HepG2 (cell line): ENCODE results near the gene PRDX2. TPM values are rescaled to one million over a fixed set of nuclear protein-coding genes. Genes with fewer than 3 reads are reported as not detected.

Experiments
- FOSL2 ChIP-seq: sonication (generic); formaldehyde crosslinking; IDR thresholded peaks from 2 replicates; pipeline ENCODE4 v1.4.0; 2020; ENCODE audit warnings: missing genetic modification reagents
- KDM6A ChIP-seq: IDR thresholded peaks from 2 replicates; pipeline ENCODE4 v1.6.1; 2016; ENCODE audit warnings: low read depth
- NFE2L2 ChIP-seq: fragments of 150-350 bp; IDR thresholded peaks from 2 replicates; pipeline ENCODE4 v1.6.1; 2014; ENCODE audit warnings: low read length
- RFX1 ChIP-seq: fragments of 450-650 bp; IDR thresholded peaks from 2 replicates; pipeline ENCODE4 v1.6.1; 2017
- RXRB ChIP-seq: IDR thresholded peaks from 2 replicates; pipeline ENCODE4 v1.6.1; 2016; ENCODE audit warnings: borderline replicate concordance, missing genetic modification reagents, missing compliant biosample characterization
- SMAD3 ChIP-seq: sonication (generic); formaldehyde crosslinking; IDR thresholded peaks from 2 replicates; pipeline ENCODE4 v1.4.0; 2020; ENCODE audit warnings: missing genetic modification reagents
- ZFP41 ChIP-seq: sonication (generic); formaldehyde crosslinking; IDR thresholded peaks from 2 replicates; pipeline ENCODE4 v1.4.0; 2020; ENCODE audit warnings: mild to moderate bottlenecking, missing genetic modification reagents, borderline replicate concordance
- ZFYVE20 ChIP-seq: sonication (generic); formaldehyde crosslinking; IDR thresholded peaks from 2 replicates; pipeline ENCODE4 v1.8.0; 2023; ENCODE audit warnings: low read depth, mild to moderate bottlenecking, moderate library complexity, missing genetic modification reagents, borderline replicate concordance
- ZMYM2 ChIP-seq: sonication (generic); formaldehyde crosslinking; IDR thresholded peaks from 2 replicates; pipeline ENCODE4 v1.8.0; 2022; ENCODE audit warnings: mild to moderate bottlenecking, missing genetic modification reagents
- ZNF292 ChIP-seq: sonication (generic); formaldehyde crosslinking; IDR thresholded peaks from 2 replicates; pipeline ENCODE4 v1.8.1; 2022; ENCODE audit warnings: mild to moderate bottlenecking, low read depth, missing genetic modification reagents, borderline replicate concordance
- ZNF496 ChIP-seq: sonication (generic); formaldehyde crosslinking; IDR thresholded peaks from 2 replicates; pipeline ENCODE4 v1.8.1; 2023; ENCODE audit warnings: mild to moderate bottlenecking, moderate library complexity, missing genetic modification reagents; ENCODE audit not compliant: insufficient replicate concordance
- ZNF709 ChIP-seq: sonication (generic); formaldehyde crosslinking; IDR thresholded peaks from 2 replicates; pipeline ENCODE4 v1.5.0; 2020; ENCODE audit warnings: mild to moderate bottlenecking, missing genetic modification reagents
- ZNF782 ChIP-seq: sonication (generic); formaldehyde crosslinking; IDR thresholded peaks from 2 replicates; pipeline ENCODE4 v1.4.0; 2020; ENCODE audit warnings: missing genetic modification reagents, mild to moderate bottlenecking, borderline replicate concordance
- ZNF883 ChIP-seq: sonication (generic); formaldehyde crosslinking; IDR thresholded peaks from 2 replicates; pipeline ENCODE4 v1.5.1; 2020; ENCODE audit warnings: mild to moderate bottlenecking, missing genetic modification reagents; ENCODE audit errors: not compliant biosample characterization
- polyA plus RNA-seq, 8 experiments: library from polyadenylated mRNA; depleted of rRNA in 3 of 8; stranded (reverse) in 7 of 8; unstranded in 1 of 8; fragments of >200 nt; fragmentation: Illumina TruSeq in 4 of 8; extraction: Trizol in 4 of 8; gene quantifications; 2 replicates each; pipeline versions ENCODE4 v1.2.1 to v1.2.3, GENCODE V29; 2011 to 2016; ENCODE audit warnings: low read depth in 4 of 8, missing spikeins in 1 of 8, mixed read lengths in 1 of 8; ENCODE audit not compliant: insufficient read depth in 1 of 8
- total RNA-seq, 5 experiments: library from RNA; depleted of rRNA; stranded (reverse); fragments of >200 nt; fragmentation: Illumina TruSeq; extraction: Trizol; gene quantifications; 2 replicates each; pipeline ENCODE4 v1.2.3, GENCODE V29; 2016; ENCODE audit warnings: low read depth in 1 of 5
- TF ChIP-seq, protein P1 (sequence below): sonication (generic); formaldehyde crosslinking; IDR thresholded peaks from 2 replicates; pipeline ENCODE4 v1.4.0; 2020; ENCODE audit warnings: missing genetic modification reagents
- TF ChIP-seq, protein P2 (sequence below): sonication (generic); formaldehyde crosslinking; IDR thresholded peaks from 2 replicates; pipeline ENCODE4 v1.5.1; 2020; ENCODE audit warnings: mild to moderate bottlenecking, missing genetic modification reagents, borderline replicate concordance
- TF ChIP-seq, protein P3 (sequence below): sonication (generic); formaldehyde crosslinking; IDR thresholded peaks from 2 replicates; pipeline ENCODE4 v1.4.0; 2020; ENCODE audit warnings: mild to moderate bottlenecking, missing genetic modification reagents, borderline replicate concordance

The PRDX2 gene
- total and polyA plus RNA-seq, 2 of the 13 experiments (the other 11 are each of a cell fraction or from before 2014, with no cell fraction given) = 218 to 381 TPM

DNA sequence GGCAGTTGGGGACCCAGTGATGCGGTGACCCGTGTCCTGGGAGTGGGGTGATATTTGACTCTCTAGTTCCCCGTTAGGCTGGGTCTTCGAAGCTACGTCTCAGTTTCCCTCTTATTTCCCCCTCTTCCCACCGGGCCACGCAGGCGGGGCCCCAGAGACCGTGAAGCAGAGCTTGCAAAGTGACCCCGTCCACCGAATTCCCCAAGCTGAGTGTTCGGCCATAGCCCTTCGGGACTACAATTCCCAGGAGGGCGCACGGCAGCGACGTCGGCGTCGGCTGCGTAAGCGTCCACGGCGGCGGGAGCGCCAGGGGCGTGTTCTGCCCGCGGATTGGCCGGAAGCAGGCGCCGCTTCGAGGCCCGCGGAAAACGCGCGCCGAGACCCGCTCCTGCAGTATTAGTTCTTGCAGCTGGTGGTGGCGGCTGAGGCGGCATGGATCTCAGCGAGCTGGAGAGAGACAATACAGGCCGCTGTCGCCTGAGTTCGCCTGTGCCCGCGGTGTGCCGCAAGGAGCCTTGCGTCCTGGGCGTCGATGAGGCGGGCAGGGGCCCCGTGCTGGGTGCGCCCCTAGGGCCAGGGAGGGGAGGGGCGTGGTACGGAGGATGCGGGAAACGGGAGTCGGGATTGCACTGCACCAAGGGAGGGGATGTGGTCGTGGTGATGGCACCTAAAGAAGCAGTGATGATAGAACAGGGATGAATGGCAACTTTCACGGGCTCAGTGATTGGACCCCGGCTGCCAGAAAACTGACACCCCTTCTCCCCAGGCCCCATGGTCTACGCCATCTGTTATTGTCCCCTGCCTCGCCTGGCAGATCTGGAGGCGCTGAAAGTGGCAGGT, 4.9 kb upstream of the PRDX2 start, which contains the start of gene RNASEH2A (continued):
- no peak for TF ChIP-seq NFE2L2
- TF ChIP-seq, protein P1, sequence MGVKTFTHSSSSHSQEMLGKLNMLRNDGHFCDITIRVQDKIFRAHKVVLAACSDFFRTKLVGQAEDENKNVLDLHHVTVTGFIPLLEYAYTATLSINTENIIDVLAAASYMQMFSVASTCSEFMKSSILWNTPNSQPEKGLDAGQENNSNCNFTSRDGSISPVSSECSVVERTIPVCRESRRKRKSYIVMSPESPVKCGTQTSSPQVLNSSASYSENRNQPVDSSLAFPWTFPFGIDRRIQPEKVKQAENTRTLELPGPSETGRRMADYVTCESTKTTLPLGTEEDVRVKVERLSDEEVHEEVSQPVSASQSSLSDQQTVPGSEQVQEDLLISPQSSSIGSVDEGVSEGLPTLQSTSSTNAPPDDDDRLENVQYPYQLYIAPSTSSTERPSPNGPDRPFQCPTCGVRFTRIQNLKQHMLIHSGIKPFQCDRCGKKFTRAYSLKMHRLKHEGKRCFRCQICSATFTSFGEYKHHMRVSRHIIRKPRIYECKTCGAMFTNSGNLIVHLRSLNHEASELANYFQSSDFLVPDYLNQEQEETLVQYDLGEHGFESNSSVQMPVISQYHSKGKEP (CRISPR knock-in tag) = no peak
- 0 out of 2 replicates have a peak, but pooled peaks have one; percentile 34 for TF ChIP-seq SMAD3 (CRISPR knock-in tag)
- peak; percentile 73; the same call in 1 of the 2 replicates for TF ChIP-seq ZFP41 (CRISPR knock-in tag)
- TF ChIP-seq FOSL2 (CRISPR knock-in tag) = peak; percentile 61
- TF ChIP-seq ZNF782 (CRISPR knock-in tag) = peak; percentile 67; the same call in 1 of the 2 replicates
- no peak for TF ChIP-seq ZMYM2
- peak; percentile 83 for TF ChIP-seq ZNF883 (CRISPR knock-in tag)
- no peak for TF ChIP-seq KDM6A (CRISPR knock-in tag)
- 0 out of 2 replicates have a peak, but pooled peaks have one; percentile 33 for TF ChIP-seq RXRB
- no peak for TF ChIP-seq RFX1
- TF ChIP-seq, protein P2, sequence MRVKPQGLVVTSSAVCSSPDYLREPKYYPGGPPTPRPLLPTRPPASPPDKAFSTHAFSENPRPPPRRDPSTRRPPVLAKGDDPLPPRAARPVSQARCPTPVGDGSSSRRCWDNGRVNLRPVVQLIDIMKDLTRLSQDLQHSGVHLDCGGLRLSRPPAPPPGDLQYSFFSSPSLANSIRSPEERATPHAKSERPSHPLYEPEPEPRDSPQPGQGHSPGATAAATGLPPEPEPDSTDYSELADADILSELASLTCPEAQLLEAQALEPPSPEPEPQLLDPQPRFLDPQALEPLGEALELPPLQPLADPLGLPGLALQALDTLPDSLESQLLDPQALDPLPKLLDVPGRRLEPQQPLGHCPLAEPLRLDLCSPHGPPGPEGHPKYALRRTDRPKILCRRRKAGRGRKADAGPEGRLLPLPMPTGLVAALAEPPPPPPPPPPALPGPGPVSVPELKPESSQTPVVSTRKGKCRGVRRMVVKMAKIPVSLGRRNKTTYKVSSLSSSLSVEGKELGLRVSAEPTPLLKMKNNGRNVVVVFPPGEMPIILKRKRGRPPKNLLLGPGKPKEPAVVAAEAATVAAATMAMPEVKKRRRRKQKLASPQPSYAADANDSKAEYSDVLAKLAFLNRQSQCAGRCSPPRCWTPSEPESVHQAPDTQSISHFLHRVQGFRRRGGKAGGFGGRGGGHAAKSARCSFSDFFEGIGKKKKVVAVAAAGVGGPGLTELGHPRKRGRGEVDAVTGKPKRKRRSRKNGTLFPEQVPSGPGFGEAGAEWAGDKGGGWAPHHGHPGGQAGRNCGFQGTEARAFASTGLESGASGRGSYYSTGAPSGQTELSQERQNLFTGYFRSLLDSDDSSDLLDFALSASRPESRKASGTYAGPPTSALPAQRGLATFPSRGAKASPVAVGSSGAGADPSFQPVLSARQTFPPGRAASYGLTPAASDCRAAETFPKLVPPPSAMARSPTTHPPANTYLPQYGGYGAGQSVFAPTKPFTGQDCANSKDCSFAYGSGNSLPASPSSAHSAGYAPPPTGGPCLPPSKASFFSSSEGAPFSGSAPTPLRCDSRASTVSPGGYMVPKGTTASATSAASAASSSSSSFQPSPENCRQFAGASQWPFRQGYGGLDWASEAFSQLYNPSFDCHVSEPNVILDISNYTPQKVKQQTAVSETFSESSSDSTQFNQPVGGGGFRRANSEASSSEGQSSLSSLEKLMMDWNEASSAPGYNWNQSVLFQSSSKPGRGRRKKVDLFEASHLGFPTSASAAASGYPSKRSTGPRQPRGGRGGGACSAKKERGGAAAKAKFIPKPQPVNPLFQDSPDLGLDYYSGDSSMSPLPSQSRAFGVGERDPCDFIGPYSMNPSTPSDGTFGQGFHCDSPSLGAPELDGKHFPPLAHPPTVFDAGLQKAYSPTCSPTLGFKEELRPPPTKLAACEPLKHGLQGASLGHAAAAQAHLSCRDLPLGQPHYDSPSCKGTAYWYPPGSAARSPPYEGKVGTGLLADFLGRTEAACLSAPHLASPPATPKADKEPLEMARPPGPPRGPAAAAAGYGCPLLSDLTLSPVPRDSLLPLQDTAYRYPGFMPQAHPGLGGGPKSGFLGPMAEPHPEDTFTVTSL (CRISPR knock-in tag) = no peak
- no peak for TF ChIP-seq ZNF292 (CRISPR knock-in tag)
- TF ChIP-seq ZNF496 (CRISPR knock-in tag) = no peak
- peak; percentile 83; the same call in 1 of the 2 replicates for TF ChIP-seq ZNF709 (CRISPR knock-in tag)
- no peak for TF ChIP-seq ZFYVE20 (CRISPR knock-in tag)
- TF ChIP-seq, protein P3, sequence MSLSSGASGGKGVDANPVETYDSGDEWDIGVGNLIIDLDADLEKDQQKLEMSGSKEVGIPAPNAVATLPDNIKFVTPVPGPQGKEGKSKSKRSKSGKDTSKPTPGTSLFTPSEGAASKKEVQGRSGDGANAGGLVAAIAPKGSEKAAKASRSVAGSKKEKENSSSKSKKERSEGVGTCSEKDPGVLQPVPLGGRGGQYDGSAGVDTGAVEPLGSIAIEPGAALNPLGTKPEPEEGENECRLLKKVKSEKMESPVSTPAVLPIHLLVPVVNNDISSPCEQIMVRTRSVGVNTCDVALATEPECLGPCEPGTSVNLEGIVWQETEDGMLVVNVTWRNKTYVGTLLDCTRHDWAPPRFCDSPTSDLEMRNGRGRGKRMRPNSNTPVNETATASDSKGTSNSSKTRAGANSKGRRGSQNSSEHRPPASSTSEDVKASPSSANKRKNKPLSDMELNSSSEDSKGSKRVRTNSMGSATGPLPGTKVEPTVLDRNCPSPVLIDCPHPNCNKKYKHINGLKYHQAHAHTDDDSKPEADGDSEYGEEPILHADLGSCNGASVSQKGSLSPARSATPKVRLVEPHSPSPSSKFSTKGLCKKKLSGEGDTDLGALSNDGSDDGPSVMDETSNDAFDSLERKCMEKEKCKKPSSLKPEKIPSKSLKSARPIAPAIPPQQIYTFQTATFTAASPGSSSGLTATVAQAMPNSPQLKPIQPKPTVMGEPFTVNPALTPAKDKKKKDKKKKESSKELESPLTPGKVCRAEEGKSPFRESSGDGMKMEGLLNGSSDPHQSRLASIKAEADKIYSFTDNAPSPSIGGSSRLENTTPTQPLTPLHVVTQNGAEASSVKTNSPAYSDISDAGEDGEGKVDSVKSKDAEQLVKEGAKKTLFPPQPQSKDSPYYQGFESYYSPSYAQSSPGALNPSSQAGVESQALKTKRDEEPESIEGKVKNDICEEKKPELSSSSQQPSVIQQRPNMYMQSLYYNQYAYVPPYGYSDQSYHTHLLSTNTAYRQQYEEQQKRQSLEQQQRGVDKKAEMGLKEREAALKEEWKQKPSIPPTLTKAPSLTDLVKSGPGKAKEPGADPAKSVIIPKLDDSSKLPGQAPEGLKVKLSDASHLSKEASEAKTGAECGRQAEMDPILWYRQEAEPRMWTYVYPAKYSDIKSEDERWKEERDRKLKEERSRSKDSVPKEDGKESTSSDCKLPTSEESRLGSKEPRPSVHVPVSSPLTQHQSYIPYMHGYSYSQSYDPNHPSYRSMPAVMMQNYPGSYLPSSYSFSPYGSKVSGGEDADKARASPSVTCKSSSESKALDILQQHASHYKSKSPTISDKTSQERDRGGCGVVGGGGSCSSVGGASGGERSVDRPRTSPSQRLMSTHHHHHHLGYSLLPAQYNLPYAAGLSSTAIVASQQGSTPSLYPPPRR = peak; percentile 48; the same call in 1 of the 2 replicates
